GM18868 (cell line): ENCODE data around the gene SKI.

Experiments
- ATAC-seq: cut with Tn5 transposase; IDR thresholded peaks from one replicate; pipeline ENCODE4 v1.9.1; 2021; ENCODE audit warnings: mild to moderate bottlenecking, moderate library complexity; ENCODE audit not compliant: unreplicated experiment

Gene SKI

GRCh38 chr1:2194319-2194897 is 33.7 kb upstream of the SKI start, which contains the start of gene FAAP20:
FAAP20 (minus strand) TSS chr1:2194772; CDS start chr1:2194749, 23 bp downstream.
- ATAC-seq: peak; percentile 48

GRCh38 chr1:2194898-2195673 is 33.0 kb upstream of the SKI start:
- ATAC-seq: peak; percentile 73

DNA sequence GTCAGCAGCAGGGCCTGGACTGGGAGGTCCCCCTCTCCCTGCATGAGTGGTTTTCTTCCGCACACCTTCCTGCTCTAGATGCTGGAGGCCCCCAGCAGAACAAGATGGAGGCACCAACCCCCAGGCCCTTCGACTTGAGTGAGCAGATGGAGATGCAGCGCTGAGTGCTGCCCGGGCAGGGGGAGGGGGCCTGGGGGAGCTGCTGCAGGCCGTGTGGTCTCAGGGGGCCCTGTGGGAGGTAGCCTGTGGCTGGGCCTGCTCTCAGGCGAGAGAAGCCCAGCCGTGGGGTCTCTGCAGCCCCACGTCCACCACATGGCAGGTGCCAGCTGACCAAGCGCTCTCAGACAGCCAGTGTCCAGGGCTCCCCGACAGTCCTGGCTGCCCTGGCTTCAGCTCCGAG is 32.3 kb upstream of the SKI start:
- no peak for ATAC-seq

- no peak for ATAC-seq
Measured at GRCh38 chr1:2196901-2197638, 31.0 kb upstream of the SKI start.

DNA sequence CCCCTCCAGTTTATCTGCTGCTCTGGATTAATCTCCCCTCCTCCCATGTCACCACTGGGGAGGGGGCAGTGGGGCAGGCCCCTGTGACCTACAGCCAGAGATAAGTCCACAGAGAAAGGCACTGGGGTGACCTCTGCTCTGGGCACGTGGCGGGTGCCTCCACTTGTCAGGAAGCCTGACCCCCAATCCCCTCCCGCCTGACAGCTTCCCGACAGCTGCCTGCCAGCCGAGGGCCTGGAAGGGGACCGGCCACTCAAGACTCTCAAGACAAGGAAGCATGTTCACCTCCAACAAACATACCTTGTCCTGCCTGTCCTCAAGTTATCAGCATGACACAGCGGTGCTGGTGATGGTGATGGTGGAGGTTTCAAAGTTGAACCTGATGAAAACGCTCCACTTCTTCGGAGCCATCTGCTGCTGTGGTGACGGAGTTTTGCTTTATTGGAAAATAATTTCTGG is 30.4 kb upstream of the SKI start:
- no peak for ATAC-seq

- no peak for ATAC-seq
Measured at GRCh38 chr1:2198571-2198970, 29.5 kb upstream of the SKI start.

GRCh38 chr1:2199042-2199810 is 28.9 kb upstream of the SKI start:
- ATAC-seq: no peak

GRCh38 chr1:2200308-2200943 is 27.7 kb upstream of the SKI start:
- no peak for ATAC-seq

- ATAC-seq: no peak
Measured at GRCh38 chr1:2201062-2201461, 27.1 kb upstream of the SKI start.

- no peak for ATAC-seq
Measured at GRCh38 chr1:2202008-2202575, 26.0 kb upstream of the SKI start.

DNA sequence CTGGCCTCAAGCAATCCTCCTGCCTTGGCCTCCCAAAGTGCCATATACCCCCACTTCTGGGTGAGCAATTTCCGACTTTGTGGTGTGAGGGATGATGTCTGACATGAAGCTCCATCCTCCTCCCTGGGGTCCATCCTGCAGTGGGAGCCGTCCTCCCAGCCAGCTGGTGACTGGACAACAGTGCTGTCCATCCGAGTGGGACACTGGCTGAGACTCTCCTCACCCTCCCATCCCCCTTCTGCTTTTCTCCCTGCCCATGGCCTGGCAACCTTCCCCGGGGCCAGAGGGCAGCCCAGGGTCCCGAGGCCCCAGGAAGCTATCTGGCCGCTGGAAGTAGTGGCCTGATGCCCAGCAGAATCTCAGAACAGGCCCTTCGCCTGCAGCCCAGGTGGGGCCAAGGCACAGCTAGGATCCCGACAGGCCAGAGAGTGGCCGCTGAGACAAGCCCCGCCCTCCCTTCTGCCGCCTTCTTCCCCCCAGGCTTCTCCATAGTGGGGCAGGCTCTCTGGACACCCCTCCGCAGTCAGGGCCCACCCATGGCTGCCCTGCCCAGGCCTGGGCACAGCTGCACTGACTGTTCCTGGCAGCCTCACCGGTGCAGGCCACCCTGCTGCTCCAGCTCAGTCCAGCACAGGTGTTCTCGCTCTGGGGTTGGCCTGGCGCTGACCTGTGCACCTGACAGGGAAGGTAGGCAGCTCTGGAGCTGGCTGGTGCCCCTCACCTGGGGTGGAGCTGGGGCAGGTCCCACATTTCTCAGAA is 25.1 kb upstream of the SKI start:
- ATAC-seq: no peak

GRCh38 chr1:2203671-2204414 is 24.3 kb upstream of the SKI start:
- no peak for ATAC-seq

DNA sequence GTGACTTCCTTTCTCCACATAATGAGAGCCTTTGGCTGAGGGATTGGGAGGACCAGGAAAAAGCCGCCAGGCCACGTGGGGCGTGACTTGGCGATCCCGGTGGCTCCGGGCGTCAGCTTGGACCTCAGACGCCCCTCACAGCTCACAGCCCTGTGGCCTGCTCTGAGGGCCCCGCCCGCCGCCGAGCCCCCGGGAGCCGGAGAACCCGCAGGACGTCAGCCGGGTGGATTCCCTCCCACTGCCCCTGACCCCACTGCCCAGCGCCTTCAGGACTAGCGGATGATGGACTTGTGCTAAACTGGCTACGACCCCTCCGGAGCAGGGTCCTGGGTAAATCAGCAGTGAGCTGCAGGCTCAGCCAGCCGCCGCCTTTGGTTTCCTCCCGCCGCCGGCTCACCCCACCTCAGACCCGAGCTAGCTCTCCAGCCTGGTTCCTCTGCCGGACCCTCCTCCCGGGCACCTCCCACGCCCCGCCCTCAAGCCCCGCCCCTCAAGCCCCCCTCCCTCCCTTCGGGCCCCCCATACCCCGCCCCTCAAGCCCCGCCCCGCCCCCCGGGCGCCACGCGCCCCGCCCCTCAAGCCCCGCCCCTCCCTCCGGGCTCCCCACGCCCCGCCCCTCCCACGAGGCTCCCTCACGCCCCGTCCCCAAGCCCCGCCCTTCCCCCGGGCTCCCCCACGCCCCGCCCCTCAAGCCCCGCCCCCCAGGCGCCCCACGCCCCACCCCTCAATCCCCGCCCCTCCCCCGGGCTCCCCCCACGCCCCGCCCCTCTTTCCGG is 23.5 kb upstream of the SKI start:
- peak; percentile 32 for ATAC-seq

DNA sequence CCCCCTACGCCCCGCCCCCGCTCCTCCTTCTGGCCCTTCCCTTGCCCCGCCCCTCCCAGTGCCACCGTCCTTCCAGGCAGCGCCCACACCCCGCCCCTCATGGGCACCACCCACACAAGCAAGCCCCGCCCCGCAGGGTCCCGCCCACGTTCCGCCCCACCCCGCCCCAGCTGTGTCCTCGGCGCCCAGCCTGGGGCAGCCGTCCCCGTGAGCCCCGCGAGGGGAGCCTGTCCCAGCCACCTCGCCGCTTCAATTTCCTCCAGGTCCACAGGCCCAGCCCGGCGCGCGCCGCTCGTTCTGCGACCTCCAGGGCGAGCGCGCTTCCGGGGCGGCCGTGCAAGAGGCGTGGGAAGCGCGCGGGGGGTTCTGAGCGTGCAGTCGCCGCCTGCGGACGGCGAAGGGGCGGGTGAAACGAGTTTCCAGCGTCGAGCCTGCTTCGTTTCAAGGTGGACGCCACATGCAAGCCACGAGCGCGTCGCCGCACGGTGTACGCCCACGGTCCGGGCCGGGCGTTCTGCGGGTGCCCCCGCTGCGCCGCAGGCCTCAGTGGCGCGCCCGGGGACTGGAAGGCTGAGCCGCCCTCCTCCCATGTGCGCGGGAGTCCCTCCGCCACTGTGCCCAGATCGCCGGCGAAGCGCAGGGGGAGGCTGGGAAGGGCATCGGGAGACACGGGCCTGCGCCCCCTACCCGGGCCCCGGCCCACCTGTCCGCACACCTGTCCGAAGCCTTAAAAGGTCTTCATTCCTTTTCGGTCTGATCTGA is 22.7 kb upstream of the SKI start:
- ATAC-seq: peak; percentile 66

DNA sequence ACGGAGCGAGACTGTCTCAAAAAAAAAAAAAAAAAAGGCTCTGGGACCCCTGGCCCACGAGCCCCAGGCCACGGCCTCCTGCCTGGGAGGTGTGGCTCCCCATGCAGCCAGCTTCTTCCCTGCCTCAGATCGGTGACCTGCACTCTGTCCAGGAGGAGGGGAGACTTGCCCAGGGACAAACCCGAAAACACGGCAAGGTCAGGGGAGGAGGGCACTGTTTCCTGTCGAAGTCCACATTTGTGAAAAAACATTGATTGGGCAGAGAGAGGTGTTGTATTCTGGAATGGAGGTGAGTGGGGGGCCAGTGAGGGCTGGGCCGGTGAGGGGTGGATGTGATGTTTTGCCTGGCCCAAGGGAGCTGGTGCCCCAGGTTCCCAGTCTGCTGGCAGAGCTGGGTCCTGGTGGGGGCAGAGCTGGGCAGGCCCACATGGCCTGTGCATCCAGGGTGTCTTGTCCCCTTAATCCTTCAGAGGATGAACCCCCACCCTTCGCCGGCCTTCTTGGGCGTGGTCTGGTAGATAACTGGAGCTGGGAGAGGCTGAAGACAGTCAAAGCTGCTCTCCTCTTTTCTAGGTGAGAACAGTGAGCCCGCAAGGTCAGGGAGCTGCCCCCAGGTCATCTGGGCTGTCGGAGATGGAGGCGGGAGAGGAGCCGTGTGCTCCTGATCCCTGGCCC is 21.2 kb upstream of the SKI start:
- ATAC-seq: no peak

DNA sequence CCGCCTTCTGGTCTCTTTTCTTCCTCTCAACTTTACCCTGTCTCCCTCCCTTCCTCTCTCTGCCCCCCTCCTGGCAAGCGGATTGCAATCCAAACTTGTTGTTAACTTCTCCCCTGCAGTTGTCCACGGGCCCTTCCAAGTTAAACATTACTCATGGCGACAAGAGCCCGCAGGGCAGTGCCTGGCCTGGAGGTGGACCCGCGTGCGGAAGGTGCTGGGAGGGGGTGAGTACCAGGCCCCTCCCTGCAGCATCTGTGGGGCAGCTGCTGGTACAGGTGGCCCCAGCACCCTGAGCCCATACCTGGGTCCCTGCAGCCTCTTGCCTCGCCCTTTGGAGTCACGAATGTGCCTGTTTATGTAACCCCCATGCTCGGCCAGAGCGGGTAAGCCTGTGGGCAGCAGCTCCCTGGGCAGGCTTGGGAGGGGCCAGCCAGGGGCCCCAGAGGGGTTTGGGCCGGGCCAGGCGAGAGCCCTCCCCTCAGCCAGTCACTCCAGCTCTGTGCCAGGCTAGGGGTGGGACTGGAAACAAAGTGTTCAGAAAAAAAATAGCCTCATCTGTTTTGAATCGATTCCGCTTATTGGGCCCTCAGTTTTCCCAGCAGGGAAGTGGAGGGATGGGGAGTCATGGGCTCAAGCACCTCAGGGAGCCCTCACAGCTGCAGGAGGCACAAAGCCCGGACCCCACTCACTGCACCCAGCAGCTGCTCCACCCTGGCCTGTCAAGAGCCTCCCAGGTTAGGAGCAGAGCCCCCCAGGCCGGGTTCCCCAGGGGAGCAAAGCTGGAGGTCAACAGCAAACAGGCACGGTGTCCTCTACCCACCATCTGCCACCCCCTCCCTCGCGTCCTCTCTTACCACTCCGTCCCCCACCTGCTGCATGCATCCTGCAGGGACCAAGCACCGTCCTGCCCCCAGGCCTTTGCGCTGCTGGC is 19.5 kb upstream of the SKI start:
- ATAC-seq: no peak
